HEK293 (cell line): ENCODE measurements around the gene ARHGEF40.

ENCODE experiments used
- GLI2 ChIP-seq: fragments of 450-650 bp; formaldehyde crosslinking; IDR thresholded peaks from 2 replicates; pipeline ENCODE4; 2017; ENCODE audit warnings: missing biosample characterization, missing genetic modification characterization, low read depth, borderline replicate concordance
- KLF10 ChIP-seq: fragments of 450-650 bp; IDR thresholded peaks from 2 replicates; pipeline ENCODE4 v1.5.1; 2018; ENCODE audit warnings: missing biosample characterization, mild to moderate bottlenecking, missing genetic modification characterization
- OVOL3 ChIP-seq: fragments of 450-650 bp; formaldehyde crosslinking; IDR thresholded peaks from 2 replicates; pipeline ENCODE4 v1.5.1; 2016; ENCODE audit warnings: missing biosample characterization, missing genetic modification characterization
- SCRT1 ChIP-seq: fragments of 450-650 bp; formaldehyde crosslinking; IDR thresholded peaks from 2 replicates; pipeline ENCODE4 v1.5.1; 2016; ENCODE audit warnings: missing biosample characterization, missing genetic modification characterization, borderline replicate concordance
- ZBTB17 ChIP-seq: fragments of 450-650 bp; formaldehyde crosslinking; IDR thresholded peaks from 2 replicates; pipeline ENCODE4 v1.5.1; 2016; ENCODE audit warnings: missing biosample characterization, missing genetic modification characterization
- ZFP3 ChIP-seq: fragments of 450-650 bp; formaldehyde crosslinking; IDR thresholded peaks from 2 replicates; pipeline ENCODE4 v1.5.1; 2016; ENCODE audit warnings: low read depth, missing biosample characterization, missing genetic modification characterization
- ZFP37 ChIP-seq: fragments of 450-650 bp; formaldehyde crosslinking; IDR thresholded peaks from 2 replicates; pipeline ENCODE4 v1.5.1; 2016; ENCODE audit warnings: missing biosample characterization, missing genetic modification characterization
- ZNF133 ChIP-seq: fragments of 450-650 bp; formaldehyde crosslinking; IDR thresholded peaks from 2 replicates; pipeline ENCODE4 v1.5.1; 2016; ENCODE audit warnings: missing biosample characterization, missing genetic modification characterization
- ZNF202 ChIP-seq: fragments of 450-650 bp; formaldehyde crosslinking; IDR thresholded peaks from 2 replicates; pipeline ENCODE4 v1.5.1; 2016; ENCODE audit warnings: missing biosample characterization, missing genetic modification characterization, borderline replicate concordance
- ZNF23 ChIP-seq: fragments of 450-650 bp; formaldehyde crosslinking; IDR thresholded peaks from 2 replicates; pipeline ENCODE4 v1.5.1; 2016; ENCODE audit warnings: missing biosample characterization, missing genetic modification characterization, borderline replicate concordance
- ZNF266 ChIP-seq: fragments of 450-650 bp; formaldehyde crosslinking; IDR thresholded peaks from 2 replicates; pipeline ENCODE4 v1.5.1; 2016; ENCODE audit warnings: missing biosample characterization, missing genetic modification characterization, low read depth
- ZNF274 ChIP-seq, 2 experiments: fragments of 200-500 bp in 1 of 2; fragments of 450-650 bp in 1 of 2; sonication (Bioruptor generic) in 1 of 2; formaldehyde crosslinking in 1 of 2; IDR thresholded peaks; 2 replicates each; pipeline versions ENCODE4 v1.5.1 to v1.6.1; 2014 to 2016; ENCODE audit warnings: borderline replicate concordance in 1 of 2, inconsistent platforms in 1 of 2, low read length in 1 of 2, missing biosample characterization in 1 of 2, missing genetic modification characterization in 1 of 2
- ZNF311 ChIP-seq: fragments of 450-650 bp; formaldehyde crosslinking; IDR thresholded peaks from 2 replicates; pipeline ENCODE4 v1.5.1; 2017; ENCODE audit warnings: missing biosample characterization, missing genetic modification characterization, borderline replicate concordance
- ZNF324 ChIP-seq: fragments of 450-650 bp; formaldehyde crosslinking; IDR thresholded peaks from 2 replicates; pipeline ENCODE4 v1.5.1; 2016; ENCODE audit warnings: missing biosample characterization, missing genetic modification characterization
- ZNF366 ChIP-seq: fragments of 450-650 bp; formaldehyde crosslinking; conservative IDR thresholded peaks from 2 replicates; pipeline ENCODE4 v1.5.1; 2016; ENCODE audit warnings: missing biosample characterization, missing genetic modification characterization
- ZNF558 ChIP-seq: fragments of 450-650 bp; formaldehyde crosslinking; IDR thresholded peaks from 2 replicates; pipeline ENCODE4 v1.5.1; 2016; ENCODE audit warnings: missing biosample characterization, missing genetic modification characterization
- ZNF560 ChIP-seq: fragments of 450-650 bp; formaldehyde crosslinking; IDR thresholded peaks from 2 replicates; pipeline ENCODE4 v1.5.1; 2017; ENCODE audit warnings: missing biosample characterization, missing genetic modification characterization, borderline replicate concordance
- ZNF654 ChIP-seq: fragments of 450-650 bp; formaldehyde crosslinking; IDR thresholded peaks from 2 replicates; pipeline ENCODE4 v1.5.1; 2016; ENCODE audit warnings: low read depth, missing biosample characterization, missing genetic modification characterization
- ZNF701 ChIP-seq: fragments of 450-650 bp; formaldehyde crosslinking; IDR thresholded peaks from 2 replicates; pipeline ENCODE4 v1.5.1; 2016; ENCODE audit warnings: missing biosample characterization, missing genetic modification characterization
- ZNF707 ChIP-seq: fragments of 450-650 bp; formaldehyde crosslinking; IDR thresholded peaks from 2 replicates; pipeline ENCODE4 v1.5.1; 2016; ENCODE audit warnings: missing biosample characterization, missing genetic modification characterization
- ZNF76 ChIP-seq: fragments of 450-650 bp; formaldehyde crosslinking; IDR thresholded peaks from 2 replicates; pipeline ENCODE4; 2016; ENCODE audit warnings: low read depth, missing biosample characterization, missing genetic modification characterization, borderline replicate concordance
- TF ChIP-seq, protein P1 (sequence below): fragments of 450-650 bp; formaldehyde crosslinking; conservative IDR thresholded peaks from 2 replicates; pipeline ENCODE4 v1.5.1; 2016; ENCODE audit warnings: low read depth, missing biosample characterization, missing genetic modification characterization
- TF ChIP-seq, protein P2 (sequence below): fragments of 450-650 bp; formaldehyde crosslinking; IDR thresholded peaks from 2 replicates; pipeline ENCODE4 v1.5.1; 2016; ENCODE audit warnings: missing biosample characterization, missing genetic modification characterization
- TF ChIP-seq, protein P3 (sequence below): fragments of 450-650 bp; formaldehyde crosslinking; IDR thresholded peaks from 2 replicates; pipeline ENCODE4 v1.5.1; 2016; ENCODE audit warnings: missing biosample characterization, missing genetic modification characterization
- TF ChIP-seq, protein P4 (sequence below): fragments of 450-650 bp; formaldehyde crosslinking; IDR thresholded peaks from 2 replicates; pipeline ENCODE4 v1.5.1; 2016; ENCODE audit warnings: missing biosample characterization, missing genetic modification characterization, borderline replicate concordance

Gene ARHGEF40

DNA sequence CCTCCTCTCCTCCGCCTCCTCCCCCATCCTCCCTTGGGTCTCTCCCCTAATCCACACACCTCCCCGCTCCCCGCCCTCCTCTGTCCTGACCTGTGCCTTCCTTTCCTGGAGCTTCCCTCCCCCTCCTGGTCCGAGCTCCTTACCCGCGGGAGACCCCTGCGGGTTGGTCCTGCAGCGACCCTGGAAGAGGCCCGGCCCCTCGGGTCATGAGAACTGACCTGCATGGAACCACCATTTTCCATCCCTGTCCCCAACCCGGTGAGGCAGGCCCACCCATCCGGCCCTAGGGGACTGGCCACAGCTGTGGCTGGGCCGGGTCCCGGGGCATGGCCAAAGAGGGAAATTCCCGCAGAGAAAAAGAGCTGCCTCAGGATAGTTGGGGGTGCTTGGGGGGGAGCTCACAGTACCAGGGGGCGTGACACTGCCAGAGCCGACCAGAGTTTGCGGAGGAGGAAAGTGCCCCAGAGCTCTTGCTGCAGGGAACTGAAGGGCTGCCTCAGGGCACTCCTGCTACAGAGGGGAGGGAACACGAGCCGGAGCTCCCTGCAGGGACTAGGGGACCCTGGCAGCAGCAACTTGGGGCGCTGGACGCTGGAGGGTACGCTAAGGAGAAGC lies 613 bp downstream of the ARHGEF40 start (continued):
- TF ChIP-seq, protein P1, sequence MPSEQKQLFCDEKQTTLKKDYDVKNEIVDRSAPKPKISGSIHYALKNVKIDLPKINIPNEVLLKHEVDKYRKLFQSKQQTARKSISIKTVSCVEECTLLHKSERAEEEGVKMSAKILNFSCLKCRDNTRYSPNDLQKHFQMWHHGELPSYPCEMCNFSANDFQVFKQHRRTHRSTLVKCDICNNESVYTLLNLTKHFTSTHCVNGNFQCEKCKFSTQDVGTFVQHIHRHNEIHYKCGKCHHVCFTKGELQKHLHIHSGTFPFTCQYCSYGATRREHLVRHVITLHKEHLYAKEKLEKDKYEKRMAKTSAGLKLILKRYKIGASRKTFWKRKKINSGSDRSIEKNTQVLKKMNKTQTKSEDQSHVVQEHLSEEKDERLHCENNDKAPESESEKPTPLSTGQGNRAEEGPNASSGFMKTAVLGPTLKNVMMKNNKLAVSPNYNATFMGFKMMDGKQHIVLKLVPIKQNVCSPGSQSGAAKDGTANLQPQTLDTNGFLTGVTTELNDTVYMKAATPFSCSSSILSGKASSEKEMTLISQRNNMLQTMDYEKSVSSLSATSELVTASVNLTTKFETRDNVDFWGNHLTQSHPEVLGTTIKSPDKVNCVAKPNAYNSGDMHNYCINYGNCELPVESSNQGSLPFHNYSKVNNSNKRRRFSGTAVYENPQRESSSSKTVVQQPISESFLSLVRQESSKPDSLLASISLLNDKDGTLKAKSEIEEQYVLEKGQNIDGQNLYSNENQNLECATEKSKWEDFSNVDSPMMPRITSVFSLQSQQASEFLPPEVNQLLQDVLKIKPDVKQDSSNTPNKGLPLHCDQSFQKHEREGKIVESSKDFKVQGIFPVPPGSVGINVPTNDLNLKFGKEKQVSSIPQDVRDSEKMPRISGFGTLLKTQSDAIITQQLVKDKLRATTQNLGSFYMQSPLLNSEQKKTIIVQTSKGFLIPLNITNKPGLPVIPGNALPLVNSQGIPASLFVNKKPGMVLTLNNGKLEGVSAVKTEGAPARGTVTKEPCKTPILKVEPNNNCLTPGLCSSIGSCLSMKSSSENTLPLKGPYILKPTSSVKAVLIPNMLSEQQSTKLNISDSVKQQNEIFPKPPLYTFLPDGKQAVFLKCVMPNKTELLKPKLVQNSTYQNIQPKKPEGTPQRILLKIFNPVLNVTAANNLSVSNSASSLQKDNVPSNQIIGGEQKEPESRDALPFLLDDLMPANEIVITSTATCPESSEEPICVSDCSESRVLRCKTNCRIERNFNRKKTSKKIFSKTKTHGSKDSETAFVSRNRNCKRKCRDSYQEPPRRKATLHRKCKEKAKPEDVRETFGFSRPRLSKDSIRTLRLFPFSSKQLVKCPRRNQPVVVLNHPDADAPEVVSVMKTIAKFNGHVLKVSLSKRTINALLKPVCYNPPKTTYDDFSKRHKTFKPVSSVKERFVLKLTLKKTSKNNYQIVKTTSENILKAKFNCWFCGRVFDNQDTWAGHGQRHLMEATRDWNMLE (tag by site-specific recombination) = no peak
- TF ChIP-seq, protein P2, sequence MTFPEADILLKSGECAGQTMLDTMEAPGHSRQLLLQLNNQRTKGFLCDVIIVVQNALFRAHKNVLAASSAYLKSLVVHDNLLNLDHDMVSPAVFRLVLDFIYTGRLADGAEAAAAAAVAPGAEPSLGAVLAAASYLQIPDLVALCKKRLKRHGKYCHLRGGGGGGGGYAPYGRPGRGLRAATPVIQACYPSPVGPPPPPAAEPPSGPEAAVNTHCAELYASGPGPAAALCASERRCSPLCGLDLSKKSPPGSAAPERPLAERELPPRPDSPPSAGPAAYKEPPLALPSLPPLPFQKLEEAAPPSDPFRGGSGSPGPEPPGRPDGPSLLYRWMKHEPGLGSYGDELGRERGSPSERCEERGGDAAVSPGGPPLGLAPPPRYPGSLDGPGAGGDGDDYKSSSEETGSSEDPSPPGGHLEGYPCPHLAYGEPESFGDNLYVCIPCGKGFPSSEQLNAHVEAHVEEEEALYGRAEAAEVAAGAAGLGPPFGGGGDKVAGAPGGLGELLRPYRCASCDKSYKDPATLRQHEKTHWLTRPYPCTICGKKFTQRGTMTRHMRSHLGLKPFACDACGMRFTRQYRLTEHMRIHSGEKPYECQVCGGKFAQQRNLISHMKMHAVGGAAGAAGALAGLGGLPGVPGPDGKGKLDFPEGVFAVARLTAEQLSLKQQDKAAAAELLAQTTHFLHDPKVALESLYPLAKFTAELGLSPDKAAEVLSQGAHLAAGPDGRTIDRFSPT = 0 out of 2 replicates have a peak, but pooled peaks have one; percentile 39
- TF ChIP-seq ZFP37 (tag by site-specific recombination) (no peak), ZNF23 (tag by site-specific recombination) (no peak), ZNF266 (tag by site-specific recombination) (no peak), ZNF707 (no peak), ZNF133 (tag by site-specific recombination) (no peak), ZNF701 (tag by site-specific recombination) (no peak), ZNF654 (no peak), ZNF558 (tag by site-specific recombination) (no peak), ZNF560 (tag by site-specific recombination) (no peak), ZNF76 (peak; percentile 50; the same call in 1 of the 2 replicates), KLF10 (tag by site-specific recombination) (no peak), ZNF202 (tag by site-specific recombination) (no peak), ZNF311 (tag by site-specific recombination) (no peak), ZNF274 (IDR thresholded peaks at IDR 0.05; ENCODE audit: low read length) (no peak), ZNF274 (tag by site-specific recombination; IDR thresholded peaks at IDR 0.05; ENCODE audit: borderline replicate concordance) (no peak), ZBTB17 (tag by site-specific recombination) (no peak), ZFP3 (no peak), OVOL3 (tag by site-specific recombination) (no peak), ZNF366 (no peak; the same call in none of the 2 replicates), SCRT1 (tag by site-specific recombination) (no peak), ZNF324 (no peak), GLI2 (tag by site-specific recombination) (no peak)
- TF ChIP-seq, protein P3, sequence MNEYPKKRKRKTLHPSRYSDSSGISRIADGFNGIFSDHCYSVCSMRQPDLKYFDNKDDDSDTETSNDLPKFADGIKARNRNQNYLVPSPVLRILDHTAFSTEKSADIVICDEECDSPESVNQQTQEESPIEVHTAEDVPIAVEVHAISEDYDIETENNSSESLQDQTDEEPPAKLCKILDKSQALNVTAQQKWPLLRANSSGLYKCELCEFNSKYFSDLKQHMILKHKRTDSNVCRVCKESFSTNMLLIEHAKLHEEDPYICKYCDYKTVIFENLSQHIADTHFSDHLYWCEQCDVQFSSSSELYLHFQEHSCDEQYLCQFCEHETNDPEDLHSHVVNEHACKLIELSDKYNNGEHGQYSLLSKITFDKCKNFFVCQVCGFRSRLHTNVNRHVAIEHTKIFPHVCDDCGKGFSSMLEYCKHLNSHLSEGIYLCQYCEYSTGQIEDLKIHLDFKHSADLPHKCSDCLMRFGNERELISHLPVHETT (tag by site-specific recombination) = no peak
- TF ChIP-seq, protein P4, sequence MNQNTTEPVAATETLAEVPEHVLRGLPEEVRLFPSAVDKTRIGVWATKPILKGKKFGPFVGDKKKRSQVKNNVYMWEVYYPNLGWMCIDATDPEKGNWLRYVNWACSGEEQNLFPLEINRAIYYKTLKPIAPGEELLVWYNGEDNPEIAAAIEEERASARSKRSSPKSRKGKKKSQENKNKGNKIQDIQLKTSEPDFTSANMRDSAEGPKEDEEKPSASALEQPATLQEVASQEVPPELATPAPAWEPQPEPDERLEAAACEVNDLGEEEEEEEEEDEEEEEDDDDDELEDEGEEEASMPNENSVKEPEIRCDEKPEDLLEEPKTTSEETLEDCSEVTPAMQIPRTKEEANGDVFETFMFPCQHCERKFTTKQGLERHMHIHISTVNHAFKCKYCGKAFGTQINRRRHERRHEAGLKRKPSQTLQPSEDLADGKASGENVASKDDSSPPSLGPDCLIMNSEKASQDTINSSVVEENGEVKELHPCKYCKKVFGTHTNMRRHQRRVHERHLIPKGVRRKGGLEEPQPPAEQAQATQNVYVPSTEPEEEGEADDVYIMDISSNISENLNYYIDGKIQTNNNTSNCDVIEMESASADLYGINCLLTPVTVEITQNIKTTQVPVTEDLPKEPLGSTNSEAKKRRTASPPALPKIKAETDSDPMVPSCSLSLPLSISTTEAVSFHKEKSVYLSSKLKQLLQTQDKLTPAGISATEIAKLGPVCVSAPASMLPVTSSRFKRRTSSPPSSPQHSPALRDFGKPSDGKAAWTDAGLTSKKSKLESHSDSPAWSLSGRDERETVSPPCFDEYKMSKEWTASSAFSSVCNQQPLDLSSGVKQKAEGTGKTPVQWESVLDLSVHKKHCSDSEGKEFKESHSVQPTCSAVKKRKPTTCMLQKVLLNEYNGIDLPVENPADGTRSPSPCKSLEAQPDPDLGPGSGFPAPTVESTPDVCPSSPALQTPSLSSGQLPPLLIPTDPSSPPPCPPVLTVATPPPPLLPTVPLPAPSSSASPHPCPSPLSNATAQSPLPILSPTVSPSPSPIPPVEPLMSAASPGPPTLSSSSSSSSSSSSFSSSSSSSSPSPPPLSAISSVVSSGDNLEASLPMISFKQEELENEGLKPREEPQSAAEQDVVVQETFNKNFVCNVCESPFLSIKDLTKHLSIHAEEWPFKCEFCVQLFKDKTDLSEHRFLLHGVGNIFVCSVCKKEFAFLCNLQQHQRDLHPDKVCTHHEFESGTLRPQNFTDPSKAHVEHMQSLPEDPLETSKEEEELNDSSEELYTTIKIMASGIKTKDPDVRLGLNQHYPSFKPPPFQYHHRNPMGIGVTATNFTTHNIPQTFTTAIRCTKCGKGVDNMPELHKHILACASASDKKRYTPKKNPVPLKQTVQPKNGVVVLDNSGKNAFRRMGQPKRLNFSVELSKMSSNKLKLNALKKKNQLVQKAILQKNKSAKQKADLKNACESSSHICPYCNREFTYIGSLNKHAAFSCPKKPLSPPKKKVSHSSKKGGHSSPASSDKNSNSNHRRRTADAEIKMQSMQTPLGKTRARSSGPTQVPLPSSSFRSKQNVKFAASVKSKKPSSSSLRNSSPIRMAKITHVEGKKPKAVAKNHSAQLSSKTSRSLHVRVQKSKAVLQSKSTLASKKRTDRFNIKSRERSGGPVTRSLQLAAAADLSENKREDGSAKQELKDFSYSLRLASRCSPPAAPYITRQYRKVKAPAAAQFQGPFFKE (tag by site-specific recombination) = peak; percentile 43; the same call in 1 of the 2 replicates
